HG03442 (cell line): ENCODE data around the gene KCNE5.
A peak's percentile ranks its signal among the peaks of the same experiment; 100 is the strongest.
"Not testable (repeated sequence)": the region's sequence is repeated elsewhere in the genome, so short reads cannot be mapped to it uniquely, and the experiment has no call there.

Source experiments
- ATAC-seq: cut with Tn5 transposase; IDR thresholded peaks from one replicate; pipeline ENCODE4 v1.9.1; 2021; ENCODE audit warnings: mild to moderate bottlenecking, moderate library complexity; ENCODE audit not compliant: unreplicated experiment

Gene KCNE5

GRCh38 chrX:109624641-109625616 lies at the start of gene KCNE5:
KCNE5 (minus strand) TSS chrX:109625172; CDS start chrX:109625020, 152 bp downstream.
- no peak for ATAC-seq

GRCh38 chrX:109672239-109672638 lies 47.3 kb upstream of the KCNE5 start:
- ATAC-seq = no peak

GRCh38 chrX:109671170-109671569 lies 46.2 kb upstream of the KCNE5 start:
- not testable (repeated sequence) for ATAC-seq

GRCh38 chrX:109667986-109668385 lies 43.0 kb upstream of the KCNE5 start:
- ATAC-seq = no peak

GRCh38 chrX:109660435-109661143 lies 35.6 kb upstream of the KCNE5 start:
- no peak for ATAC-seq

GRCh38 chrX:109658391-109658790 lies 33.4 kb upstream of the KCNE5 start:
- no peak for ATAC-seq

GRCh38 chrX:109657364-109657763 lies 32.4 kb upstream of the KCNE5 start:
- not testable (repeated sequence) for ATAC-seq

GRCh38 chrX:109656774-109657173 lies 31.8 kb upstream of the KCNE5 start:
- ATAC-seq = no peak

GRCh38 chrX:109655502-109656201 lies 30.7 kb upstream of the KCNE5 start:
- no peak for ATAC-seq

- ATAC-seq = no peak
These were observed 29.6 kb upstream of the KCNE5 start for GRCh38 chrX:109654516-109655109.

GRCh38 chrX:109644671-109645070 lies 19.7 kb upstream of the KCNE5 start:
- not testable (repeated sequence) for ATAC-seq

- ATAC-seq = no peak
These were observed 18.7 kb upstream of the KCNE5 start for GRCh38 chrX:109643687-109644086.

- no peak for ATAC-seq
These were observed 13.2 kb upstream of the KCNE5 start for GRCh38 chrX:109638158-109638557.

- ATAC-seq = not testable (repeated sequence)
These were observed 12.5 kb upstream of the KCNE5 start for GRCh38 chrX:109637477-109637876.

GRCh38 chrX:109635146-109635545 lies 10.2 kb upstream of the KCNE5 start:
- ATAC-seq = peak; percentile 53

GRCh38 chrX:109632906-109633504 lies 8.0 kb upstream of the KCNE5 start:
- no peak for ATAC-seq

- no peak for ATAC-seq
These were observed 4.3 kb upstream of the KCNE5 start for GRCh38 chrX:109629310-109629709.

GRCh38 chrX:109626637-109627036 lies 1.7 kb upstream of the KCNE5 start:
- ATAC-seq = no peak

GRCh38 chrX:109623997-109624396 lies 975 bp downstream of the KCNE5 start:
- ATAC-seq = no peak

GRCh38 chrX:109622270-109622669 lies 2.7 kb downstream of the KCNE5 start:
- no peak for ATAC-seq
